Prostate gland (tissue), 2 donors: ENCODE results near the gene VAV3.

Experiments used
- POLR2A ChIP-seq: fragments of 450-650 bp; IDR thresholded peaks from one replicate; pipeline ENCODE4 v1.6.1; 2016; ENCODE audit warnings: antibody characterized with exemption, mild to moderate bottlenecking
- POLR2AphosphoS5 ChIP-seq: sonication (generic); formaldehyde crosslinking; IDR thresholded peaks from one replicate; pipeline ENCODE4 v1.6.1; 2017; ENCODE audit warnings: antibody characterized with exemption
- TF ChIP-seq, protein P1 (sequence below), 4 experiments: fragments of 200-600 bp in 2 of 4; fragments of 450-650 bp in 2 of 4; sonication (generic) in 2 of 4; IDR thresholded peaks; 1 replicate in 3 of 4; 2 replicates in 1 of 4; pipeline ENCODE4 v1.5.1; 2016 to 2019; ENCODE audit warnings: antibody characterized with exemption in 4 of 4, mild to moderate bottlenecking in 2 of 4, moderate library complexity in 2 of 4

DNA sequence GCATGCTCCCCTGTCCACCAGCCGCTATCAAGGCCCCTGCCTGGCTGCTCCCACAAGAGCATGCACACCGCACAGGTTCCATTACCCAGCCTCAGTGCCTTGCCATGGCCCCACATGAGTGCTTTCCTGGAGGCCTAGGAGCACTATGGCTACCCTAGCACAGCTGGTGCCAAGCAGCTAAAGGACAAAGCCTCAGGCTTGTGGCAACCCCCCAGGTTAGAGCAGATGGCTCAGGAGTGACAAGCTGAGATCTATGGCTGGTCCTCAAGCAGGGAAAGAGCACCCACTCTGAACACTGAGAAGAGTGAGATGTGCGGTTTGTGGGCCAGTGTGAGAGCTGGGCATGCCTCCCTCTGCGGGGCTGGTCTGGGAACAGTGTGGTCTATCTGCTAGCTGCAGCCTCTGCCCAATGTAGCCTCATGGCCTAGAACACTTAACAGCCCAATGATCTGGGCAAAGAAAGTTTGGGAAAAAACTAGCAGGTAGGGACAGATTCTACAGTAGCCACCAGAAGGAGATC is 129.8 kb downstream of the VAV3 start:
- TF ChIP-seq, protein P1, sequence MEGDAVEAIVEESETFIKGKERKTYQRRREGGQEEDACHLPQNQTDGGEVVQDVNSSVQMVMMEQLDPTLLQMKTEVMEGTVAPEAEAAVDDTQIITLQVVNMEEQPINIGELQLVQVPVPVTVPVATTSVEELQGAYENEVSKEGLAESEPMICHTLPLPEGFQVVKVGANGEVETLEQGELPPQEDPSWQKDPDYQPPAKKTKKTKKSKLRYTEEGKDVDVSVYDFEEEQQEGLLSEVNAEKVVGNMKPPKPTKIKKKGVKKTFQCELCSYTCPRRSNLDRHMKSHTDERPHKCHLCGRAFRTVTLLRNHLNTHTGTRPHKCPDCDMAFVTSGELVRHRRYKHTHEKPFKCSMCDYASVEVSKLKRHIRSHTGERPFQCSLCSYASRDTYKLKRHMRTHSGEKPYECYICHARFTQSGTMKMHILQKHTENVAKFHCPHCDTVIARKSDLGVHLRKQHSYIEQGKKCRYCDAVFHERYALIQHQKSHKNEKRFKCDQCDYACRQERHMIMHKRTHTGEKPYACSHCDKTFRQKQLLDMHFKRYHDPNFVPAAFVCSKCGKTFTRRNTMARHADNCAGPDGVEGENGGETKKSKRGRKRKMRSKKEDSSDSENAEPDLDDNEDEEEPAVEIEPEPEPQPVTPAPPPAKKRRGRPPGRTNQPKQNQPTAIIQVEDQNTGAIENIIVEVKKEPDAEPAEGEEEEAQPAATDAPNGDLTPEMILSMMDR (IDR thresholded peaks at IDR 0.05): no peak
- TF ChIP-seq POLR2A (no peak), POLR2AphosphoS5 (no peak)
